ENCODE measurements around the gene FAF1.

DNA sequence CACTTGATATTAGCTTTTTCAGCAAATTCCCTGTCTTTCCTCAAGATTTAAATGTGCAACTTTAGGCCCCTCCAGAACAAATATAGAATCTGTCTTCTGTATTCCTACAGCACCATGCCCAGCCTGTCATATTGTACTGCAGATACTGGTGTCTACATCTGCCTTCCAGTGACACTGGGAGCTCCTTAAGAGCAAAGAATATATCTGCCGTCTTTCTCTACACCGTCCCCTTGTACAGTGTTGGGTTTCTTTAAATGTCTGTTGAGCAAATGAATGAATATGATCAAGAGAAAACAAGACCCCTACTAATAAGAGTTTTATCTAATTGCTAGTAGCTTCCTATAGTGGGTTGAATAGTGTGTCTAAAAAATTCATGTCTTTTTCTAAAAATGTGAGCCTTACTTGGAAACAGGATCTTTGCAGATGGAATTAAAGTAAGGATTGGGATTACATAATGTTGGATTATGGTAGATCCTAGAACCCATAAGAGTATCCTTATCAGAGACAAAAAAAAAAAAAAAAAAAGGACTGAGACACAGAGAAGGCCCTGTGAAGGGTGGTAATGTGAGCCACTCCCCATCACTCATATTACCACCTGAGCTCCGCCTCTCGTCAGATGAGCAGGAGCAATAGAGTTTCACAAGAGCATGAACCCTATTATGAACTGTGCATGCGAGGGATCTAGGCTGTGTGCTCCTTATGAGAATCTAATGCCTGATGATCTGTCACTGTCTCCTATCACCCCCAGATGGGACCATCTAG is 128.6 kb downstream of the FAF1 start:
- no peak for TF ChIP-seq POLR2A (IDR thresholded peaks at IDR 0.05)
- TF ChIP-seq, protein P1, sequence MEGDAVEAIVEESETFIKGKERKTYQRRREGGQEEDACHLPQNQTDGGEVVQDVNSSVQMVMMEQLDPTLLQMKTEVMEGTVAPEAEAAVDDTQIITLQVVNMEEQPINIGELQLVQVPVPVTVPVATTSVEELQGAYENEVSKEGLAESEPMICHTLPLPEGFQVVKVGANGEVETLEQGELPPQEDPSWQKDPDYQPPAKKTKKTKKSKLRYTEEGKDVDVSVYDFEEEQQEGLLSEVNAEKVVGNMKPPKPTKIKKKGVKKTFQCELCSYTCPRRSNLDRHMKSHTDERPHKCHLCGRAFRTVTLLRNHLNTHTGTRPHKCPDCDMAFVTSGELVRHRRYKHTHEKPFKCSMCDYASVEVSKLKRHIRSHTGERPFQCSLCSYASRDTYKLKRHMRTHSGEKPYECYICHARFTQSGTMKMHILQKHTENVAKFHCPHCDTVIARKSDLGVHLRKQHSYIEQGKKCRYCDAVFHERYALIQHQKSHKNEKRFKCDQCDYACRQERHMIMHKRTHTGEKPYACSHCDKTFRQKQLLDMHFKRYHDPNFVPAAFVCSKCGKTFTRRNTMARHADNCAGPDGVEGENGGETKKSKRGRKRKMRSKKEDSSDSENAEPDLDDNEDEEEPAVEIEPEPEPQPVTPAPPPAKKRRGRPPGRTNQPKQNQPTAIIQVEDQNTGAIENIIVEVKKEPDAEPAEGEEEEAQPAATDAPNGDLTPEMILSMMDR (IDR thresholded peaks at IDR 0.05) = no peak
